Measurements from ENCODE around the gene SEL1L. TPM values are rescaled to one million over a fixed set of nuclear protein-coding genes. Genes with fewer than 3 reads are reported as not detected.

Gene SEL1L
- total RNA-seq, 1 experiment from 2014 or later = 116 TPM

DNA sequence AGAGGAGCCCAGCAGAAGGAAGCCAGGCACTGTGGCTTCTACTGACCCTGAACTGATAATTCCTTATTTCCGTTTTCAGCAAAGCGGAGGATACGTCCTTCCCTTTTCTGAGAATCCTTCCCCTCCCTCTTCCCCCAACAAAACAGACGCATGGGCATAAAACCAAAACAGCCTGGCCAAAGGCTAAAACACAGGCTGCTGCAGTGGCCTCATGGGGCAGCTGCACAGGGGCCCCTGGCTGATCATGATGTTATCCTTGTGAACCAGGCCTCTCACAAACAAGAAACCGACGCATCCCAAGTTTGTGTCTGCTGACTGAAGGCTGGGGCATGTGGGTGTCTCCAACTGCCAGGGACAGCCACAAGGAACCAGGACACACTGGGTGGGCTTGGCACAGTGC is 110.1 kb downstream of the SEL1L start:
- no peaks in the 10 kb centered on the region for H3K79me2 ChIP-seq (ENCODE audit: low read length)
- H3K4me1 ChIP-seq (ENCODE audit: low read length) = no peaks in the 10 kb centered on the region
- no peaks in the 10 kb centered on the region for H4K20me1 ChIP-seq (ENCODE audit: insufficient read depth, low read depth, low read length)
- H3K4me2 ChIP-seq (ENCODE audit: low read depth, low read length, poor library complexity, severe bottlenecking) = no peak overlapping the region
- no peak overlapping the region for H3K9ac ChIP-seq (ENCODE audit: low read length)
- no peak for DNase-seq
- H3K27me3 ChIP-seq (ENCODE audit: low read length) = no peaks in the 10 kb centered on the region; the same call in 1 of the 2 replicates
- H2AFZ ChIP-seq (ENCODE audit: low read length) = no peak overlapping the region
- no peaks in the 10 kb centered on the region for H3K9me3 ChIP-seq (ENCODE audit: low read length)
- H3K4me3 ChIP-seq (ENCODE audit: low read length) = no peak overlapping the region
- H3K36me3 ChIP-seq (ENCODE audit: insufficient read depth, low read length) = no peaks in the 10 kb centered on the region
- H3K27ac ChIP-seq (ENCODE audit: low read length) = no peak overlapping the region
- no peaks in the 10 kb centered on the region for H3K9me2 ChIP-seq (replicated peaks; ENCODE audit: insufficient read depth, low read length)

Other genes with a start within 250 kb of the SEL1L start
- gene STON2, start 133.5 kb downstream of the SEL1L start, total RNA-seq (2014; rRNA removed; shearing (Covaris generic); ENCODE audit: low replicate concordance) = not detected in 2 replicates

Measured in Karpas-422 (cell line).